GM18868 (cell line): ENCODE results near the gene SEC14L1.
"Not testable (repeated sequence)": the region's sequence is repeated elsewhere in the genome, so short reads cannot be mapped to it uniquely, and the experiment has no call there.

Source experiments
- ATAC-seq: cut with Tn5 transposase; IDR thresholded peaks from one replicate; pipeline ENCODE4 v1.9.1; 2021; ENCODE audit warnings: mild to moderate bottlenecking, moderate library complexity; ENCODE audit not compliant: unreplicated experiment

The SEC14L1 gene

GRCh38 chr17:77231076-77231871 lies 90.5 kb downstream of the SEC14L1 start:
- ATAC-seq: no peak

- ATAC-seq: no peak
Measured at GRCh38 chr17:77233127-77233526, 92.4 kb downstream of the SEC14L1 start.

GRCh38 chr17:77233635-77234334 lies 93.0 kb downstream of the SEC14L1 start:
- ATAC-seq: no peak

GRCh38 chr17:77234695-77235094 lies 93.9 kb downstream of the SEC14L1 start:
- ATAC-seq: no peak

- ATAC-seq: no peak
Measured at GRCh38 chr17:77235370-77235941, 94.7 kb downstream of the SEC14L1 start.

GRCh38 chr17:77237232-77238008 lies 96.7 kb downstream of the SEC14L1 start:
- no peak for ATAC-seq

- ATAC-seq: no peak
Measured at GRCh38 chr17:77240976-77241375, 100.2 kb downstream of the SEC14L1 start.

GRCh38 chr17:77242118-77242851 lies 101.5 kb downstream of the SEC14L1 start:
- no peak for ATAC-seq

GRCh38 chr17:77245162-77245926 lies 104.6 kb downstream of the SEC14L1 start:
- ATAC-seq: peak; percentile 46

GRCh38 chr17:77246110-77247047 lies 105.6 kb downstream of the SEC14L1 start:
- ATAC-seq: no peak

GRCh38 chr17:77247048-77247541 lies 106.3 kb downstream of the SEC14L1 start:
- no peak for ATAC-seq

- ATAC-seq: no peak
Measured at GRCh38 chr17:77247609-77248008, 106.8 kb downstream of the SEC14L1 start.

- no peak for ATAC-seq
Measured at GRCh38 chr17:77248216-77249114, 107.7 kb downstream of the SEC14L1 start.

GRCh38 chr17:77251622-77252183 lies 110.9 kb downstream of the SEC14L1 start:
- no peak for ATAC-seq

GRCh38 chr17:77252306-77252705 lies 111.5 kb downstream of the SEC14L1 start:
- not testable (repeated sequence) for ATAC-seq

- no peak for ATAC-seq
Measured at GRCh38 chr17:77253611-77254051, 112.9 kb downstream of the SEC14L1 start.
